ENCODE data around the gene AKAP13.
A peak's percentile ranks its signal among the peaks of the same experiment; 100 is the strongest.

AKAP13 gene

DNA sequence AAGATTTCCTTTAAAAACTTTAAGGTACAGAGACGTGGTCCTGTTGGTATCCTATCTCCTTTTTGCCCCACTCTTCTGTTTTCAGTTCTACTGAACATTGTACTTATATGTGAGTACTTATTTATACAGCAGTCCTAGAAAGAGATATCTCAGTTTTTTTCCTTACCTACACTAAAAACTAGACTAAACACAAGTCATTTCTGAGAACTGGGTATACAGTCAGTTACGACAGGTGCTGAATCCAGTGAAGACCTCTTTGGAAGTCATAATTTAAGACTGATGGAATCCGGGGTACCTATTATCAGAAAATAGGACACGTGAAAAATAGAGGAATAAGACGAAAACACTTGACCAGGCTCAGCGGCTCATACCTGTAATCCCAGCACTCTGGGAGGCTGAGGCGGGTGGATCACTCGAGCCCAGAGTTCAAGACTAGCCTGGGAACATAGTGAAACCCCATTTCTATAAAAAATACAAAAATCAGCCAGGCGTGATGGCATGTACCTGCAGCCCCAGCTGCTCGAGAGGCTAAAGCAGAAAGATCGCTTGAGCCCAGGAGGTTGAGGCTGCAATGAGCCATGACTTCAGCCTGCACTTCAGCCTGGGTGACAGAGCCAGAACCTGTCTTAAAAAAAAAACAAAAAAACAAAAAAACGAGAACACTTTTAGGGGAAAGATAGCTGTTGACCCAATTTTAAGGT, 338.0 kb downstream of the AKAP13 start:
- no peak for DNase-seq

- DNase-seq: no peak
These were observed 338.6 kb downstream of the AKAP13 start for GRCh38 chr15:85718981-85719380.

GRCh38 chr15:85722374-85723152, 342.2 kb downstream of the AKAP13 start:
- no peak for DNase-seq

GRCh38 chr15:85723960-85724945, 343.9 kb downstream of the AKAP13 start:
- DNase-seq: no peak

DNA sequence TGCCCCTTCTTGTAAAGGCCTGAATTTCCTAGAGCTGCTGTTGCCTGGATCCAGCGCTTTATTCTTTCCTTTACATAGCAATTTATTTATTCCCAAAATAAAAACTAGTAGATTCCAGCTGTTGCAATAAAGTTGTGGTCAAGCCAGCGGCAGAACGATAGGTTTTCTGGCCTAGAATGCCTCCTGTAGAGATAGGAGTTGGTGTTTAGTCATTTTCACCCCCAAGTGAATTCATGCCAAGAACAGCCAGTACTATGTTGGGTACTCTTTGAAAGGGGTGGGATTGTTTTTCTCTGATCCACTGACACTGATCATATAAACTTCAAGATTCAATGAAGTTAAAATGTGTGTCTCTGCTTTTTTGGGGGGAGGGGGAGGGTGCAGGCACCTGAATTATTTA, 344.6 kb downstream of the AKAP13 start:
- no peak for DNase-seq

DNA sequence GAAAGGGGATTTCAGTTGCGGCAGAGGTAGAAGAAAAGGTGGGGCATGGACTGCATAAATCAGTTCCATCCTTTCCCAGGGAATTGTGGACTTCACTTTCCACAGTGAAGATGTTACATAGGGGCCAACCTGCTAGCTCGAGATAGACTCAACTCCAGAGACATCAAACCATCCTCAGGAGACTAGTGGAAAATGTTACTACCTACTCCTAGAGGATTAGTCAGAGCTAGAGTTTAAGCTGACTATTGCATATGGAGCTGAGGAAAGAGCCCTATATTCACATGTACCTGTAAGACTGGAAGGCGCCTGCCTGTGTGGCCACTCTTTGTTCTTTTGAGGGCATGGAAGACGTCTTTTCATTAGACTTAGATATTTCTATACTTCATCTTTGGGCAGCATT, 345.2 kb downstream of the AKAP13 start:
- DNase-seq: no peak

GRCh38 chr15:85726454-85726853, 346.1 kb downstream of the AKAP13 start:
- DNase-seq: no peak

GRCh38 chr15:85727068-85727467, 346.7 kb downstream of the AKAP13 start:
- no peak for DNase-seq

DNA sequence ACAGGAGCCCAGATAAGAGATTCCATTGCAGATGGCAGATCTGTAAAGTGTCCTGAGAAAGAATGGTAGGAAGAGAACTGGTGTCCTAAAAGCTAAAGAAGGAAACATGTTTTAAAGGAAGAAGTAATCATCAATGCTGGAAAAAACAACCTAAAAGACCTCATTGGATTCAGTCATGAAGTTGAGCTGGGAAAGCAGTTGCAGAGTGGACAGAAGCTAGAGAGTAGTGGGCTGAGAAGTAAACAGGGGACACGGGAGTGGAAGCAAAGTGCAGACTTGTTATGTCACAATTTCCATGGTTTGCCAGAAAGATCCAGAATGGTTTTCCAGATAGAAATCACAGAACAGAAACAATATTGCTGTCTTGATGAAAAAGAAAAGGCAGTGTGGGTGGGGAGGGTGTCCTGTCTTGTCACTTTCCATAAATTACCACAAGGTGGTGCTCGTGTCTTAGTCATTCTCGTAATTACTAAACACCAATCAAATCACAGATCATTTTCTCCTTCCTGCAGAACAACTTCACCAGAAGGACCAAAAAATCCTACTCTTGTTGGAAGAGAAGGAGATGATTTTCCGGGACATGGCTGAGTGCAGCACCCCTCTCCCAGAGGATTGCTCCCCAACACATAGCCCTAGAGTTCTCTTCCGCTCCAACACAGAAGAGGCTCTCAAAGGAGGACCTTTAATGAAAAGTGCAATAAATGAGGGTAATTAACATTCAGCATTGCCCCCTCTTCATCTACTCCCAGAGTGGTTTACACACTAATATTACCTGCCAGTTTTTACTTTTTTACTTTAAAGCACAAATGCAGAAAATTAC, 349.8 kb downstream of the AKAP13 start:
- peak; percentile 53 for DNase-seq

GRCh38 chr15:85733416-85733815, 353.0 kb downstream of the AKAP13 start:
- DNase-seq: no peak

DNA sequence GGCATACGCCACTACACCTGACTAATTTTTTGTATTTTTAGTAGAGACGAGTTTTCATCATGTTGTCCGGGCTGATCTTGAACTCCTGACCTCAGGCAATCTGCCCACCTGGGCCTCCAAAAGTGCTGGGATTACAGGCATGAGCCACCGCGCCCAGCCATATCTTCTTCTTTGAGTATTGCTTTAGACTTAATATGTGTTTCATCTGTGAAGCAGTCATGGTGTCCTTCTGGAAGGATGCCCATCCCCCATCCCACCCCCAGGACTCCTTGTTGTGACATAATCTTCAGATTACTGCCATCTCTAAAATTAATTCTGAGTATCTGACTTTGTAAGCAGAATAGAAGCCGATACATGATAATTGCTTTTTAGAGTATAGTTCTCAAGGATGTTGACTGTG, 356.7 kb downstream of the AKAP13 start:
- DNase-seq: no peak

- no peak for DNase-seq
These were observed 360.6 kb downstream of the AKAP13 start for GRCh38 chr15:85741021-85741421.

- no peak for DNase-seq
These were observed 361.3 kb downstream of the AKAP13 start for GRCh38 chr15:85741662-85742061.

- DNase-seq: no peak
These were observed 361.9 kb downstream of the AKAP13 start for GRCh38 chr15:85742186-85742821.

GRCh38 chr15:85743392-85744055, 363.1 kb downstream of the AKAP13 start:
- no peak for DNase-seq

DNA sequence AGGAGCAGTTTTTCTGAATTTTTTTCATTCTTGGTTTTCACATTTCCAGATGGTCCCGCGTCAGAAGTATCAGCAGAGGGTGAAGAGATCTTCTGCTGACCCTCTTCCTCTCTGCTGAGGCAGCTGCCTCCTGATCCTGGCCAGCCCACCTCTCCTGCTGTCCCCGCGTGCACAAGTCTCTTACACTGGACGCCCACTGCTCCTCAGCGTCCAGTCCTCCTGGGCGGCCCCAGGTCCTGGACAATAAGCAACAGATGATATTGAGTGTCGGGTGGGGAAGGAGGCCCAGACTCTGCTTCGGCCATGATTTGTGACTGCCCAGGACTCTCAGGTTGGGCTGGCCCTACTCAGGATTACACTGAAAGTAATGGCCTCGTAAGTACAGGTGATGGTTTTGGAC, 364.2 kb downstream of the AKAP13 start:
- DNase-seq: no peak

DNA sequence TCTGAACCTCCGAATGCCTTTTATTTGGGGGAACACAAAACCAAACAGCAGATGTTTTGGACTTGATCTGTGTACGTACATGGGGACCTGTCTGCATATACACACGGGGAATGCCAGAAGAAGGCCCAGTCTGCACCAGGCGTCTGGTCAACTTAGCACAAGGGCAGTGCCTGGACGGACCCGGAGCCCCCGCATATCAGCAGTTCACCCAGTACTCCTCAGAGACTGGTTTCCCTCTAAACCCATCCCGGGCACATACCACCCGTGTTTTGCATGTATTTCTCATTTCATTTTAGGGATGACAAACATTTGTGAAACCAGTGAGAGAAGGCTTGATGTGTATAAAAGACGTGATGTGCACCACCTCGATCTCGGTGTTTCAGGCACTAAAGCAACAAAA, 364.6 kb downstream of the AKAP13 start:
- DNase-seq: no peak

- no peak for DNase-seq
These were observed 365.2 kb downstream of the AKAP13 start for GRCh38 chr15:85745525-85746150.

DNA sequence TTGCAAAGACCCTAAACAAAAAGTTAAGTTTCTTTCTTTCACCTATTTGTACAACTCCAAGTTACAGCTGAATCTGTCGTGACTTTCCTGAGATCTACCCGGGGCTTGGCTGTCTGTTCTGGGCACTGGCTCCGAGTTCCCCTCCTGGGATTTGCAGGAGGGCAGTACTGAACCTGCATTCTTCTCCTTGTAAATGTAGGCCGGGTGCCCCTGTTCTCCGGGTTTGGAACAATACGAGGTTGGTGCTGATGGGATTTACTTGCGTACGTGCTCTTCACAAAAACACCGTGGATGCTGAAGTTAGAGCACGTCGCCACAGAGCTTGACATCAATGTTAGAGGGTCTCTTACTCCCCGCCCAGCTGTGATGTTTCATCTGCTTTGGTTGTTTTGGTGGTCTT, 366.2 kb downstream of the AKAP13 start:
- DNase-seq: no peak

GRCh38 chr15:85748176-85748575, 367.8 kb downstream of the AKAP13 start:
- DNase-seq: no peak

GRCh38 chr15:85748729-85749128, 368.3 kb downstream of the AKAP13 start:
- DNase-seq: no peak

Measured in NCI-H1105 treated with DMSO at 0.1 percent for 48 hours (cell line).